GM23248 (cell line): ENCODE data around the gene SLC8A2. TPM values are rescaled to one million over a fixed set of nuclear protein-coding genes. Genes with fewer than 3 reads are reported as not detected.

Source experiments
- DNase-seq: peaks from one replicate; pipeline ENCODE4 v3.0.0-alpha.2; 2015
- H2AFZ ChIP-seq: fragments of 200-600 bp; sonication (generic); 2 replicates; pipeline ENCODE4 v1.6.1; 2016; ENCODE audit warnings: antibody characterized with exemption
- H3F3A ChIP-seq: fragments of 200-600 bp; sonication (generic); 2 replicates; pipeline ENCODE4 v1.6.1; 2016; ENCODE audit warnings: mild to moderate bottlenecking, antibody characterized with exemption, mixed run types; ENCODE audit not compliant: insufficient read depth
- H3K27ac ChIP-seq: fragments of 200-600 bp; sonication (generic); 2 replicates; pipeline ENCODE4 v1.5.1; 2016; ENCODE audit warnings: mild to moderate bottlenecking
- H3K27me3 ChIP-seq: fragments of 200-600 bp; sonication (generic); replicated peaks from 2 replicates; pipeline ENCODE4 v1.6.1; 2016; ENCODE audit warnings: mild to moderate bottlenecking; ENCODE audit not compliant: insufficient read depth
- H3K36me3 ChIP-seq: fragments of 200-600 bp; sonication (generic); 2 replicates; pipeline ENCODE4 v1.6.1; 2016; ENCODE audit warnings: low read depth, mild to moderate bottlenecking
- H3K4me1 ChIP-seq: fragments of 200-600 bp; sonication (generic); 2 replicates; pipeline ENCODE4 v1.6.1; 2016; ENCODE audit warnings: mild to moderate bottlenecking; ENCODE audit not compliant: insufficient read depth
- H3K4me2 ChIP-seq: fragments of 200-600 bp; sonication (generic); one replicate; pipeline ENCODE4 v1.6.1; 2016; ENCODE audit warnings: mild to moderate bottlenecking; ENCODE audit not compliant: unreplicated experiment
- H3K4me3 ChIP-seq: fragments of 200-600 bp; sonication (generic); 2 replicates; pipeline ENCODE4 v1.5.1; 2016; ENCODE audit warnings: mild to moderate bottlenecking
- H3K79me2 ChIP-seq: fragments of 200-600 bp; sonication (generic); 2 replicates; pipeline ENCODE4 v1.6.1; 2016; ENCODE audit warnings: mild to moderate bottlenecking; ENCODE audit not compliant: insufficient read depth
- H3K9ac ChIP-seq: fragments of 200-600 bp; sonication (generic); 2 replicates; pipeline ENCODE4 v1.6.1; 2016; ENCODE audit warnings: mild to moderate bottlenecking
- H3K9me2 ChIP-seq: fragments of 200-600 bp; sonication (generic); 2 replicates; pipeline ENCODE4 v1.6.1; 2016; ENCODE audit warnings: mixed run types, mild to moderate bottlenecking, moderate library complexity; ENCODE audit not compliant: insufficient read depth
- H3K9me3 ChIP-seq: fragments of 200-600 bp; sonication (generic); one replicate; pipeline ENCODE4 v1.6.1; 2017; ENCODE audit warnings: low read depth
- H4K20me1 ChIP-seq: fragments of 200-600 bp; sonication (generic); 2 replicates; pipeline ENCODE4 v1.6.0; 2016; ENCODE audit not compliant: insufficient read depth
- EZH2 ChIP-seq: fragments of 200-600 bp; sonication (generic); IDR thresholded peaks from 2 replicates; pipeline ENCODE4 v1.6.1; 2018; ENCODE audit warnings: antibody characterized with exemption, mild to moderate bottlenecking; ENCODE audit not compliant: insufficient read depth, poor library complexity, severe bottlenecking
- EZH2phosphoT487 ChIP-seq: fragments of 200-600 bp; sonication (generic); IDR thresholded peaks from 2 replicates; pipeline ENCODE4 v1.6.1; 2018; ENCODE audit warnings: antibody characterized with exemption, moderate library complexity, mild to moderate bottlenecking, low read depth; ENCODE audit not compliant: insufficient read depth
- WGBS, 2 experiments: methylation state at CpG; one replicate each; pipeline ENCODE4 v1.1.6; 2015 to 2017; ENCODE audit warnings: low lambda C conversion rate in 2 of 2, low coverage in 1 of 2; ENCODE audit errors: missing lambda C conversion rate in 2 of 2; 5-methylcytosine and 5-hydroxymethylcytosine counted together
- in situ Hi-C: fragments of 300-500 bp; cut with MboI; formaldehyde crosslinking; loops from 2 replicates; pipeline ENCODE4 v1.15.0; 2020
- polyA plus RNA-seq: library from polyadenylated mRNA; unstranded; fragments of >200 nt; fragmentation: Nextera tagmentation; extraction: Ambion mirVana; gene quantifications from 2 replicates; pipeline ENCODE4 v1.2.1, GENCODE V29; 2016
- total RNA-seq: library from RNA; depleted of rRNA; stranded (reverse); fragments of >200 nt; shearing (Covaris generic); gene quantifications from 2 replicates; pipeline ENCODE4 v1.2.3, GENCODE V29; 2014

The SLC8A2 gene
- total and polyA plus RNA-seq, 2 experiments from 2014 or later, result not detected

GRCh38 chr19:47465957-47466356 is 5.7 kb downstream of the SLC8A2 start:
- Histone ChIP-seq H3K36me3 (no peaks in the 10 kb centered on the region), H3K27me3 (peaks cover 57% of the 10 kb centered on the region)

GRCh38 chr19:47464675-47465419 is 6.8 kb downstream of the SLC8A2 start:
- Histone ChIP-seq H3K36me3 (no peaks in the 10 kb centered on the region), H4K20me1 (no peaks in the 10 kb centered on the region), H3K9me2 (no peaks in the 10 kb centered on the region), H3F3A (no peaks in the 10 kb centered on the region), H2AFZ (no peak overlapping the region), H3K27ac (no peak overlapping the region), H3K4me3 (no peak overlapping the region), H3K9me3 (no peaks in the 10 kb centered on the region), H3K79me2 (no peaks in the 10 kb centered on the region), H3K9ac (no peak overlapping the region), H3K4me1 (no peaks in the 10 kb centered on the region), H3K27me3 (peaks cover 51% of the 10 kb centered on the region), H3K4me2 (no peak overlapping the region)
- WGBS, 2 experiments, result 41 to 48% methylated on average over 10 of the region's 10 CpGs
- in situ Hi-C loops, result no loop called here
- no peak for DNase-seq
- TF ChIP-seq EZH2phosphoT487 (no peak), EZH2 (no peak)

More at GRCh38 chr19:47465957-47466356, 5.7 kb downstream of the SLC8A2 start:
- Histone ChIP-seq H2AFZ (no peak overlapping the region), H3K9me3 (no peaks in the 10 kb centered on the region), H3K4me3 (no peak overlapping the region), H3K79me2 (no peaks in the 10 kb centered on the region), H3K4me2 (no peak overlapping the region), H3K9me2 (no peaks in the 10 kb centered on the region), H4K20me1 (no peaks in the 10 kb centered on the region), H3K9ac (no peak overlapping the region), H3F3A (no peaks in the 10 kb centered on the region), H3K27ac (no peak overlapping the region), H3K4me1 (no peaks in the 10 kb centered on the region)
- in situ Hi-C loops, result no loop called here
- TF ChIP-seq EZH2 (no peak), EZH2phosphoT487 (no peak)
- no peak for DNase-seq
- WGBS, 2 experiments, result 74 to 80% methylated on average over 23 to 27 of the region's 27 CpGs

- no peaks in the 10 kb centered on the region for H3K9me3 ChIP-seq
- no peaks in the 10 kb centered on the region for H3F3A ChIP-seq
- no peak for DNase-seq
- no peak overlapping the region for H3K9ac ChIP-seq
- no peaks in the 10 kb centered on the region for H3K9me2 ChIP-seq
- WGBS, 2 experiments, result 76 to 78% methylated on average over 5 of the region's 5 CpGs
- H2AFZ ChIP-seq, result no peak overlapping the region
- in situ Hi-C loops, result no loop called here
- no peaks in the 10 kb centered on the region for H4K20me1 ChIP-seq
- no peaks in the 10 kb centered on the region for H3K36me3 ChIP-seq
- no peaks in the 10 kb centered on the region for H3K4me1 ChIP-seq
- no peak overlapping the region for H3K27ac ChIP-seq
- H3K79me2 ChIP-seq, result no peaks in the 10 kb centered on the region
- no peak overlapping the region for H3K4me2 ChIP-seq
- peaks cover 55% of the 10 kb centered on the region for H3K27me3 ChIP-seq
- no peak for TF ChIP-seq EZH2
- no peak for TF ChIP-seq EZH2phosphoT487
- no peak overlapping the region for H3K4me3 ChIP-seq
Measured at GRCh38 chr19:47461876-47462275, 9.8 kb downstream of the SLC8A2 start.

DNA sequence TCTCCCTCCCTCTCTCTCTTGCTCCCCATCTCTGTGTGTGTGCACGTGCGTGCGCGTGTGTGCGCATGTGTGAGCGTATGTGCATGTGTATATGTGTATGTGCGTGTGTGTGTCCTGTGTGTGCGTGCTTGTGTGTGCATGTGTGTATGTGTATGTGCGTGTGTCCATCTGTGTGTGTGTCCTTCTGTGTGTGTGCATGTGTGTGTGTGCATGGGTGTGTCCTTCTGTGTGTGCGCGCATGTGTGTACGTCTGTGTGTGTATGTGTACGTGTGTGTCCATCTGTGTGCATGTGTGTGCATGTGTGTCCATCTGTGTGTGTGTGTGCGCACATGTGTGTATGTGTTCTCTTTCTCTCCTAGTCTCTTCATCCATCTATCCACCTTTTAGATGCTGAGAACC is 12.2 kb downstream of the SLC8A2 start:
- Histone ChIP-seq H4K20me1 (no peaks in the 10 kb centered on the region), H3K4me1 (no peaks in the 10 kb centered on the region), H3F3A (no peaks in the 10 kb centered on the region), H3K27me3 (peaks cover 64% of the 10 kb centered on the region), H3K9me3 (no peaks in the 10 kb centered on the region), H2AFZ (no peak overlapping the region), H3K79me2 (no peaks in the 10 kb centered on the region), H3K9me2 (no peaks in the 10 kb centered on the region), H3K36me3 (no peaks in the 10 kb centered on the region), H3K4me3 (no peak overlapping the region), H3K4me2 (no peak overlapping the region), H3K27ac (no peak overlapping the region), H3K9ac (no peak overlapping the region)
- in situ Hi-C loops, result no loop called here
- no peak for DNase-seq
- WGBS, 2 experiments, result 75 to 91% methylated on average over 11 to 14 of the region's 14 CpGs
- no peak for TF ChIP-seq EZH2phosphoT487
- TF ChIP-seq EZH2, result no peak
